Measurements from ENCODE around the gene PRDM15.

- TF ChIP-seq POLR2A (IDR thresholded peaks at IDR 0.05) = no peak
- no peak for TF ChIP-seq CTCF (IDR thresholded peaks at IDR 0.05)
- TF ChIP-seq EP300 (IDR thresholded peaks at IDR 0.05) = no peak
- no peak for TF ChIP-seq POLR2AphosphoS5 (IDR thresholded peaks at IDR 0.05)
These were observed 6.1 kb downstream of the PRDM15 start for GRCh38 chr21:41873005-41873404.
